NK-92 (cell line): ENCODE data around the gene MACROD2.

Source experiments
- DNase-seq: peaks from one replicate; lab custom pipeline; 2025; ENCODE audit not compliant: unreplicated experiment; lab: John Stamatoyannopoulos, UW

Gene MACROD2

DNA sequence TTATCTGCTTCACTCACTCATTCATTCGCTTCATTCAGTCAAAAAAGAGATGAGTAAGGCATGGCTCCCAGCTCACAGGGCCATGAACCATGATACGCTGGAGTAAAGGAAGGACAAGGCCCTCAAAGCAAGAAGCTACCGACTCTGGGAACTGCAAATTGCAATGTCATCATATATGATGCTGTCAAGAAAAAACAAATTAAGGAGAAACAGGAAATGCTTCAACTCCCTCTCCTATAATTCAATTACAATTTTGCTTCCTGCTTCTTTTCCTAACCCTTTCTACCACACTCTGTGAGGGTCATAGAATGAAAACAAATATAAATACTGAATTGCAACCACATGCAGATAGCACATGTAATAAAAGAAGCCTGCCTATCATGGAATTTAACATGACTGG is 1067.8 kb downstream of the MACROD2 start:
- no peak for DNase-seq

DNA sequence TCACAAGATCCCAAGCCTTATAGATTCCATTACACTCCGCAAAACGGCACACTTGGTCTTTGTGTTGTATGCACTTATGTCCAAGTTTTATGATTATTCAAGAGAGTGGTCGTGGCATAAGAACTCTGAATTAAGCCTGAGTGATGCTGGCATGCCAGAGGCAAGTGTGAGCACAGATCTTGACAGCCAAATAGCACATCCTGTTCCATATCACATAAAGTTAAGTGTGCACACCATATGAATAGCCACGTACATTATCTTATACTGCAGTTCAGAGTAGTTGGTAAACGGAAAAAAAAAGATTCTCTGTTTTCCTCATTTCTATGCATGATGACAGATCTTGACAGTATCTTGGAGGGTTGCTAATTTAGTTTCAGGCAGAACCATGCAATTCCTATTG is 1069.4 kb downstream of the MACROD2 start:
- DNase-seq = no peak

DNA sequence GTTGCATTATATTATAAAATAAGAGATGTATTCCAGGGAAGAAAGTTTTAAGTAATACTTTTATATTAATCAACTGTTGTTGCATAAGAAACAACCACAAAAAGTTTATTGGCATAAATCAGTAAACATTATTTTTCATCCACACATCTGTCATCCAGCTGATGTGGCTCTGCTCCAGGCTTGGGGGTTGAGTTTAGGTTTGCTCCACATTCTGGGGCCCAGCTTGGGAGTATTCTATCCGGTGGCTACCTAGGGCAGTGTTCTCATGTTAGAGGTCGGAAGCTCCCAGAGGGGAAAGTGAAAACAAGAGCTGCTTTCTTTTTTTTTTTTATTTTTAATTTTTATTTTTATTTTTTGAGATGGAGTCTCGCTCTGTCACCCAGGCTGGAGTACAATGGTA is 1070.5 kb downstream of the MACROD2 start:
- no peak for DNase-seq

DNA sequence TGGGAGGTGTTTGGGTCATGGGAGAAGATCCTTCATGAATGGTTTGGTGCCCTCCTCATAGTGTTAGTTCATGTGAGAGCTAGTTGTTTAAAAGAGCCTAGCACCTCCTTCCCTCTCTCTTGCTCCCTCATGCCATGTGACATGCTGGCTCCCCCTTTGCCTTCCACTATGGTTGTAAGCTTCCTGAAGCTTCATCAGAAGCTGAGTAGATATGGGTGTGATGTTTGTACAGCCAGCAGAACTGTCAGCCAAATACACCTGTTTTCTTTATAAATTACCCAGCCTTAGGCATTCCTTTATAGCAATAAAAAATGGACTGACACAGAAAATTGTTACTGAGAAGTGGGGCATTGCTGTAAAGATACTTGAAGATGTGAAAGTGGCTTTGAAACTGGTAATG is 1073.2 kb downstream of the MACROD2 start:
- DNase-seq = no peak

DNA sequence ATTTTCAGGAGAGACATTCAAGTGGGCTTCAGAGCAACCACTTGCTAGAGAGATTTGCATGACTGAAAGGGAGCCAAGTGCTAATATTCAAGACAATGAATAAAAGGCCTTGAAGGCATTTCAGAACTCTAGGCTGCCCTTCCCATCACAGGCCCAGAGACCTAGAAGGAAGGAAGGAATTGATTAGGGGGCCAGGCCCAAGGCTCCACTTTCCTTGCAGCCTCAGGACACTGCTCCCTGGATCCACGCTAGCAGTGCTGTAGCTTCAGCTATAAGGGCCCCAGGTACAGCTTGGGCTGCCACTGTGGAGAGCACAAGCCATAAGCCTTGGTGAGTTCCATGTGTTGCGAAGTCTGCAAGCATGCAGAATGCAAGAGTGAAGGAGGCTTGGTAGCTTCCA is 1074.0 kb downstream of the MACROD2 start:
- no peak for DNase-seq

DNA sequence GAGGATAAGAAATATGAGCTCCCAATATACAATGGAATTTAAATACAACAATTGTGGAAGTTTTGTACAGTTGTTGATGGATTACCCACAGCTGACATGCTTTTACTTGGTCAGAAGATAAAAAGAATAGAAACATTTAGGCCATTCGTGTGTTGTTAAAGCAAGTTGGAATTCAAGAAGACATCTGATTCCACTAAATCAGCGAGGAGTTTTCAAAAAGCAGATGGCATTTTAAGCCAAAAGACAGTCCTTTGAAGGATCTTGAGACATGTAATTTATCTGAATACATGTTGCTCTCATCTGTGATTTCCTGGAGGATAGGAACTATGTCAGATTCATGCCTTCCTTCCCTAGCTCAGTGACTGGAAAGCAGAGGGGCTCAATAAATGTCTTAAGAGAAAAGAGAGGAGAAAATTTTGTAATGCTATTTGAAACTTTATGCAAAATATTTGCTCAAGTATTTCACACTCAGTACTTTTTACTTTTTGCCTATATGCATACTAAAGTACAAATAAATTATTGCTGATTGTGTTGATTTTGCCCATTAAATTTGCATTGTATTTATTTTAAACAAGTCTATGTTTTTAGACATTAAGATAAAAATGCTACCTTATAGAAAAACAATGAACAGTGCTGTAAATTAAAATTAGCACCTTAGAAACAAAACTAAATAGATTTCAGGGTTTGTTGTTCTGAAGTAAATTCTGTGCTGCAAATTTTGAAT is 1075.9 kb downstream of the MACROD2 start:
- DNase-seq = no peak

DNA sequence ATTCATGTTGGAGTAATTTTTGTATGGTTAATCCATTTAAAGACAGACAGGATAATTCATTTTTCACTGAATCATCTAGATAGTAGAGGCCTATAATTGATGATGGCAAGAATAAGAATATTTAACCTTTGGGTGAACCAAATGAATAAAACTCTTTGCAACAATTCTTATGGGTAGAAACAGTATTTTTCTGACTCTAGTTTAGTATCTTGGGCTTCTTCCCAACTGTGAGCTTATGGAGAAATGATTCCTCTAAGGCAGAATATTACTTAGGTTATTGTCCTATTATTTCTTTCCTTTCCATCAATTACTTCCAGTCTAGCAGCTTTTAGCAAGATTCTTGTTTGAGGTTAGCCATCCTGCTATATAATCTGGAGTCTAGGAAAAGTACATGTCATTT is 1077.0 kb downstream of the MACROD2 start:
- DNase-seq = no peak

DNA sequence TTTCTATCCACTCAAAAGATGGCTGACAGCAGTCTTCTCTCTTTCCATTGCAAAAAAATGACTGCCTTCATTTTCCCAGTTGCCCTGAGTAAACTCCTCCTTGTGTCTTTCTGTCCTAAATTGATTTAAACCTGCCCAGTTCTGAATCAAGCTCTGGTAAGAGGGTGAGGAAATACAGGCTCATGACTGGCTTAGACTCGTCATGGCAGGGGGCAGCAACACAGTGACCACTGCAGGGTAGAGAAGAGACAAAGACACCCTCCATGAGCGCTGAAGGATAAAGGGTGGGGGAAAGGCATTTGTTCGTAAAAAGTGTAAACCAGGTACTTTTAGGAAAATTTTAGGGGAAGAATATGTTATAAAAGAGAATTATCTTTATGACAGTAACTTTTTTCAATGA is 1080.3 kb downstream of the MACROD2 start:
- no peak for DNase-seq

DNA sequence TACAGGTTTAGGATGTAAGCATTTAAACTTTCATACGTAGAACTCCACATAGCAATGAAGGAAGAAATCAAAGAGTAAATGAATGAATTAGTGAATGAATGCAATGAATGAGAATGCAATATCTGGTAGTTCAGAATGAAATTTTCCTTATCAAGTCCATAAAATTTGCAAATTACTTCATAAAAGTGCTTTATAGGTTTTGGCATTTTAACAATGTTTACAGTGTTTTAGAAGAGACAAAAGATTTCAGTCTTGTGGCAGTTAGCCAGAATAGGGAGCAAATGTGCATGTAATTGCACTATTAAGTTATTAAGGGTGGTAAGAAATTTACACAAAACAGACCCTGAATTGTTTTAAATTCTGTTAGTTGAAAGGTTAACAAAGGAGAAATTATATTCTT is 1081.5 kb downstream of the MACROD2 start:
- DNase-seq = no peak

DNA sequence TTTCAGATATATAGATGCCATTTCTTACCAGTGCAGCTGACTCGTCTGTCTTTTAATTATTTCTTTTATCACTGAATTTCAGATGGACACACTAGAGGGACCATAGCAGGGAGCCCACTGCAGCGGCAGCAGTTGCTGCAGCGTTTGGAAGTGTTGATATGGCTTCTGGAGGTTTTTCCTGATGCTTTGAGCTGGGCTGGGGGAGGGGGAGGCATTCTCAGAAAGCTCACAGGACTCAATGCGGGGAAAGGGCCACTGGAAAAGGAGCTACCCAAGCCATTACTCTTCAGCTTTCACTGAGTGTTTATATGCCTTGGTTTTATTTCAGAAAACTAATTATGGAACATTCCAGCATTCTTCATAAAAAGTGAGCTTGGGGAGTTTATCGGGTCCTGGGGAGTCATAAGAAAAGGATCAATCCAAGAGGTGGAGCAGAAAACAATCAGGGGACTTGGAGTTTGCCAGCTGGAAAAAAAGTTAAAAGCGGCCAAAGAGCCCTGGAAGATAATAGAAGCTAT is 1082.5 kb downstream of the MACROD2 start:
- DNase-seq = no peak

DNA sequence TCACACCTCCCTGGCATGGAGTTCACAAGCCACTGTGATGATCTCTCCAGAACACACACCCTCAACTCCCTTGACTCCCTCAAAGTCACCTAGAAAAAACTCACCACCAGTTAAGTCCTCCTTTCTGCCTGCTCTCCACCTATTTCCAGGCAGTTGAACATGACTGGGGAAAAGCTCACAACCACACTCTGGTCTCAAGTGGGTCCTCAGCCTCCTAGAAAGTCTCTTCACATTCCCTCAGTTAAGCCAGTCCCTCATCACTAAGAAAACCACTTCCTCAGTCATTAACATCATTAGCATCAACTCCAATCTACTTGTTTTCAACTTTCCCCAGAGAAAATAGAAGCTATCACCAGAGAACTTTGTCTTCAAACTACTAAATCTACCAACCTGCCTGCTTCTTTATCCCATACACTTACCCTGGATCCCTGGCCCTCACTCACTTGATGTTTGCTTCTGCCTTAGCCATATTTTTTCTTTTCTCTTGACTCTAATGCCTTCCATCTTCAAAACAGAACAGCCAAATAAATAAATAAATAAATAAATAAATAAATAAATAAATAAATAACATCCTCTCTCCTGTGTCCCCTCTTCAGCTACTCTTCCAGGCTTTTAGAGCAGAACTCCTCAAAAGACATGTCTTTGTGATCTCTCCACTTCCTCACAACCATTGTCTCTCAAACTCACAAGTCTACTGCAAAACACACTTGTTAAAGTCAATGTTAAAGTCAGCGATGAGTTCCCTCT is 1084.5 kb downstream of the MACROD2 start:
- no peak for DNase-seq

DNA sequence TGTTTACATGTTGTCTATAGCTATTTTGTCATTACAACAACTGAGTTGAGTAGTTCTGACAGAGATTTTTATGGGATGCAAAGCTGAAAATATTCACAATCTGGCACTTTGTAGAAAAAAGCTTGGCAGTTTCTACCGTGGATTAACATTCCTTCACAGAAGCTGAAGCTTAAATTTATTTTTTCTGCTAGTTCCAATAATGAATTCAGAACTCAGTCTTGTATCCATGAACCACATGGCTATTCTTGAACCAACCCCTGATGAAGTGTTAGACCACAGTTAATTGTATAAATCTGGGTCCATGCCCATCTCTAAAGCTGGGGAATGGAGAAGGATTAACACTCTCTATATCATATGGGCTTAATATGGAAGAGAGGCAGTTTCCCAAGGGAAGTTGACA is 1085.9 kb downstream of the MACROD2 start:
- DNase-seq = no peak

DNA sequence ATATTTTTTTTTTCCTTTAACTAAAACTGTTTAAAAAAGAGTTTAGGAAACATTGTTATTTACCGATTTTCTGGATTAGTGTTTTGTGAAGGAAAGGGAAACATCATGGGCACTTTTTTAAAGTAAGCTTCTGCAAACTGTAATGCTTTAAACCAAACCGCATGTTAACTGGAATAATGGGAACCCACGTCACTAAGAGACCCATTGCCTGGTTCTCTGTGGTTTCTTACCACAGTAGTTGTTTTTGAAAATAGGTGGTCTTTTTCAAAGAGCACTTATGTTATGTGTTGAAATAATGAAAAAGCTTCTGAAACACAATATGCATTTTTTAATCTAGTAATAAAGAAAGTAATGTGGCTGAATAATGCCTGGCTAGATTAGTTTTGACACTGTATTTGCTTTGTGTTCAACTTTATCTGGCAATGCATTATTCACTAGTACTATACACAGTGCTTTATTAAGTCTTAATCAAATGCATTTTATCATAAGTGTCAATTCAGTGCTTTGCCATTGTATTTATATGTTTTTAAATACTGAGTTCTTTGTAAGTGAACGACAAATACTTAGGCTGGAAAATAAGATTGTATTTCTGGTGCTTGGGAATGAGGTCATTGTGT is 1096.2 kb downstream of the MACROD2 start:
- DNase-seq = no peak

DNA sequence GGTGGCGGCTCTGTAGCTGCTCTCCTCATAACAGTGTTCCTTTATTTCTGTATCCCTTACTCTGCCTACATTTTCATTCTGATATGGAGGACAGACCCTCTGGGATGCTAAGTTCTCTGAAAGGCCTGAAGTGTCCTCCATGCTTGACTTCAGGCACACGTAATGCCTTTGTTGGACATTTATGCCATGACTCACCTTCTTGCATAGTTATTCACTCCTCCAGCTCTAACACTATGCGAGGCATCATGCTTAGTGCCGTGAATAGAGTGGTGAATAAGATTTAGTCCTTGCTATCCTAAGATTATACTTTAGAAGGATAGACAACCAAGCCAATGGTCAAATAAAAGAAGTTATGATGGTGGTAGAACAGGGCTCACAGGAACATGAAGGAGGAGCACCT is 1103.0 kb downstream of the MACROD2 start:
- DNase-seq = no peak

DNA sequence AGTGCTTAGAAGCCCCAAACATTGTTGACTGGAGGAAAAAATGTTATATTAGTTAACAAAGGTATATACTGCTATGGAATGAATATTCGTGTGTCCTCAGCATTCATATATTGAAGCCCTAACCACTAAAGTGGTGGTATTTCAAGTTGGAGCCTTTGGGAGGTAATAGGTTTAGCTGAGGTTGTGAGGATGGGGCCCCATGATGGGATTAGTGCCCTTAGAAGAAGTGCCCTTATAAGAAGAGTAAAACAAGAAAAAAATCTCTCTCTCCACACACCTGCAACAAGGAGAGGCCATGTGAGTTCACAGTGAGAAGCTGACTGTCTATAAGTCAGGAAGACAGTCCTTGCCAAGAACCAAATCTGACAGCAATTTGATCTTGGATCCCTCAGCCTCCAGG is 1103.8 kb downstream of the MACROD2 start:
- no peak for DNase-seq

DNA sequence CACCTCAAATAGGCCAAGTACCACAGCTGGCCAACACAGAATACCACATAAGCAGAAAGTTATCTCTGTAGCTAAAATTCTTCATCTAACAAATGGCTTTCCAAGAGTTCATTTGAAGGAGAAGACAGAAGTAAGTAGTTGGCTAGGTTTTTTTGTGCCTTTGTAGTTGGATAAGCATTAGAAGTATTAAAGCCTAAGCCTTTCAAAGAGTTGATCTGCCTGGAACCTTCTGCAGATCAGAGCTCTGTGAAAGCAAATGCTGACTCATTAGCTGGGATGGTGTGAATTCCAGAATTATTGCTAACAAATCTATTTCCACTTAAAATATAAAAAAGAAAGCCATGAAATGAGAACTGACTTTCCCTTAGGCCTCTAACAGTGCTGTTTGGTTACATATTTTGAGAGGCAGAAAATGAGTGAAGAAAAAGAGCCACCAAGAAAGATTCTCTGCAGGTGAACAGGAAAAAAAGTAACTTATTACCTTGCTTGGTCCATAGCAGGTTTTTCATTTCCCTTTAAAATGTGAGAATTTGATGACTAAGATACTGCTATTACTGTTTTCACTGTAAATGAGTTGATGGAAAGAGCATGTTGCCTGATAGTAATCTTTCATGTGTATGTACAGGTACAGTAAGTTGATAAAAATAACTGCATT is 1105.3 kb downstream of the MACROD2 start:
- DNase-seq = no peak

DNA sequence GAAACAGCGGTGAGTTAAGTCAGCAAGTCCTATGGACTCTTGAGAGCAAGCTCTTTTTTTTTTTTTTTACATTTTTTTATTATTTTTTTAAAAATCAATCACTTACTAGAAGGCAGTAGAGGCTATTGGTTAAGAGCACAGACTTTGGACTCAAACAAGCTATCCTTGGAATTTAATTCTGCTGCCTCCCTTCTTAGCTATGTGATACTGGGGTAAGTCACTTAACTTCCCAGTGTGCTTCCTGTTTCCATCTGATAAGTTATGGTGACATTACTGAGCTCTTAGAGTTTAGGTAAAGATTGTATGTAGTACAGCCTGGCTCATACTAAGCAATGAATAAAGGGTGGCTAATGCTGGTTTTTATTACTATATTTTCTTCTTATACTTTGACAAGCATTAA is 1112.6 kb downstream of the MACROD2 start:
- DNase-seq = no peak

DNA sequence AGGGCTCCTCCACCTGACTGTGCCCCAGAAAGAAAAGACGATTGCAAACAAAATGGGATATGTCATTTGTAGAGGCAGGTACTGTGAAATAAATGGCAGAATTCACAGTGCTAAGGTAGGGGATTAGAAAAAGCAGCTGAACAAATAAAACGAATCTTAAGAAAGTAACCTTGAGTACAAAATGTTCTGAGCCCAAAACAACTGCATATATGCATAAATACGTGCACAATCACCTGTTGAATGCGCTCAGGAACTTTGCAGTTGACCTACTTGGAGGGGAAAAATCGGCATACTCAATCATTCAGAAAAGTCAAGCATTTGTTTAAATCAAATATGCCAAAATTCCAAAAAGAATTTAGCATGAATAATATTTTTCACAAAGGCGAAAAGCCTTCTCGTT is 1114.2 kb downstream of the MACROD2 start:
- no peak for DNase-seq

DNA sequence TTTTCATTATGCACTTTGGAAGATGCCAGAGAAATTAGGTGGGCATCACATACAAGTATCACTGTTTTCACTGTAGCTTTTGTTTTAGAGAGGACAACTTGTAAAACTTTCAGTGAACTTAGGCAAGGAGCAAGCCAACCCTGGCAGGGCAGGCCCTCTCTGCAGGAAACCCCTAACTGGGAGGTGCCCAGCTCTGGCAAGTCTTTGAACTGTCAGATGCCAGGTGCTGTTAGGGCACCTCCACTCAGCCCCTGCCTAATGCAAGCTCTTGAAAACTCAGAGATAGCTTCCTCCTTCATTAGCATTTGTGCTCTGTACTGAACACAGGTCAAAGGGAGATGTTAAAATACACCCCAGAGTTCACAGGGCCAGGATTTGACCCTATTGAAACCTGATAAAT is 1116.3 kb downstream of the MACROD2 start:
- DNase-seq = no peak

DNA sequence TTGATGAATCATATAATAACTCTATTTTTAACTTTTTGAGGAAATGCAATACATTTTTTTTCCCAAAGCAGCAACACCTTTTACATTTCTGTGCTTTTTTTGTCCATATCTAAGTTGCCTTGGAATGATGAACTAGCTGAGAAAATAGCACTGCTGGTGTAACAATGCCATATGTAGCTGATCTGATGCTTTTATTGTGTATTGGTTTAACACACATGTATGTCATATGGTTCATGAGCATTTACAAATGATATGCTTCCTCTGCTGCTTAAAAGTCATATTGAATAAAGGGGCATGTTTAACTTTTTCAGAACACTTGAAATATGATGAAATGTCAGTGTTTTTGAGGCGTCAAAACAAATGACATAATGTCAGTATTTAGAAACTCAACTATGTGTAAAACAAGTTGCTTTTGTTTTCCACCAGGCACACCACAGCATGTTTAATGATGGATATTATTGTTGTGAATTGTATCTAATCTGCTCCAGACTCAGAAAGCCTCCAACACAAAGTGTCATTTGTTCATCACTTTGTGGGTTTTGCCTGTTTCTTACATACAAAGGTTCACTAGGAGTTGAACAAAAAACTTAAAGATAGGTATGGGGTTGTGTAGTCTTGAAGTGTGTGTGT is 1117.9 kb downstream of the MACROD2 start:
- DNase-seq = no peak

DNA sequence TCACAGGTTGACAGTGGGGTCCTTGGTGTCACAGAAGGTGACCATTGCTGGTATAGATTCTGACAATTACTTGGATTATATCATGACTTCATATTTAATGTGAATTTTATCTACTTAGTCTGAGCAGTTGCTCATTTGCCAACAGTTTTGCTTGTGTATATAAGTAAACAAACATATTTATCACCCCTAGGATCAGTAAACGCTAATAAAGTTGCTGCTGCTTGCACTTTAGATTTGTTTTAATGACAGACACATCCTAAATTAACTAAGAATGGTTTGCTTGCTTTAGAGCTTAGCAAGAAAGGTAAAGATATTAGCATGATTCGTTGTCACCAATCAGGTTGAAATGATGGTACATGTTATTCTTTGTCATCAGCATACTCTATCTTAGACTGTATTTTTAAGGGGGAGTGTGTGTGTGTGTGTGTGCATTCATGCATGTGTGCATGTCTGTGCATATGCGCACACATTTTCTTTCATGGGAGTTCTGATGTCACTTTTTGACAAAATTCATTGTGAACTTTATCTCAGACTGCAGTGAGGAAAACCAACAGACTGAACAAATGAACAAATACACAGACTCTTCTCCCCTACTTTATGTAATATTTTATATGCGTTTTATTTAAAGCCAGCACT is 1124.7 kb downstream of the MACROD2 start:
- no peak for DNase-seq
